ENCODE results near the gene FAM47E. TPM values are rescaled to one million over a fixed set of nuclear protein-coding genes. Genes with fewer than 3 reads are reported as not detected.

Gene FAM47E
- total and polyA plus RNA-seq, 2 of the 13 experiments (the other 11 are each of a cell fraction or from before 2014, with no cell fraction given), result 0.33 to 0.66 TPM

GRCh38 chr4:76272582-76272981 lies 21.1 kb downstream of the FAM47E start (continued):
- TF ChIP-seq, protein P1, sequence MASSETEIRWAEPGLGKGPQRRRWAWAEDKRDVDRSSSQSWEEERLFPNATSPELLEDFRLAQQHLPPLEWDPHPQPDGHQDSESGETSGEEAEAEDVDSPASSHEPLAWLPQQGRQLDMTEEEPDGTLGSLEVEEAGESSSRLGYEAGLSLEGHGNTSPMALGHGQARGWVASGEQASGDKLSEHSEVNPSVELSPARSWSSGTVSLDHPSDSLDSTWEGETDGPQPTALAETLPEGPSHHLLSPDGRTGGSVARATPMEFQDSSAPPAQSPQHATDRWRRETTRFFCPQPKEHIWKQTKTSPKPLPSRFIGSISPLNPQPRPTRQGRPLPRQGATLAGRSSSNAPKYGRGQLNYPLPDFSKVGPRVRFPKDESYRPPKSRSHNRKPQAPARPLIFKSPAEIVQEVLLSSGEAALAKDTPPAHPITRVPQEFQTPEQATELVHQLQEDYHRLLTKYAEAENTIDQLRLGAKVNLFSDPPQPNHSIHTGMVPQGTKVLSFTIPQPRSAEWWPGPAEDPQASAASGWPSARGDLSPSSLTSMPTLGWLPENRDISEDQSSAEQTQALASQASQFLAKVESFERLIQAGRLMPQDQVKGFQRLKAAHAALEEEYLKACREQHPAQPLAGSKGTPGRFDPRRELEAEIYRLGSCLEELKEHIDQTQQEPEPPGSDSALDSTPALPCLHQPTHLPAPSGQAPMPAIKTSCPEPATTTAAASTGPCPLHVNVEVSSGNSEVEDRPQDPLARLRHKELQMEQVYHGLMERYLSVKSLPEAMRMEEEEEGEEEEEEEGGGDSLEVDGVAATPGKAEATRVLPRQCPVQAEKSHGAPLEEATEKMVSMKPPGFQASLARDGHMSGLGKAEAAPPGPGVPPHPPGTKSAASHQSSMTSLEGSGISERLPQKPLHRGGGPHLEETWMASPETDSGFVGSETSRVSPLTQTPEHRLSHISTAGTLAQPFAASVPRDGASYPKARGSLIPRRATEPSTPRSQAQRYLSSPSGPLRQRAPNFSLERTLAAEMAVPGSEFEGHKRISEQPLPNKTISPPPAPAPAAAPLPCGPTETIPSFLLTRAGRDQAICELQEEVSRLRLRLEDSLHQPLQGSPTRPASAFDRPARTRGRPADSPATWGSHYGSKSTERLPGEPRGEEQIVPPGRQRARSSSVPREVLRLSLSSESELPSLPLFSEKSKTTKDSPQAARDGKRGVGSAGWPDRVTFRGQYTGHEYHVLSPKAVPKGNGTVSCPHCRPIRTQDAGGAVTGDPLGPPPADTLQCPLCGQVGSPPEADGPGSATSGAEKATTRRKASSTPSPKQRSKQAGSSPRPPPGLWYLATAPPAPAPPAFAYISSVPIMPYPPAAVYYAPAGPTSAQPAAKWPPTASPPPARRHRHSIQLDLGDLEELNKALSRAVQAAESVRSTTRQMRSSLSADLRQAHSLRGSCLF (CRISPR knock-in tag; IDR thresholded peaks at IDR 0.05; ENCODE audit: borderline replicate concordance), result no peak
- TF ChIP-seq NR2C2 (CRISPR knock-in tag; IDR thresholded peaks at IDR 0.05; ENCODE audit: borderline replicate concordance) (0 out of 2 replicates have a peak, but pooled peaks have one; percentile 30), MIER3 (CRISPR knock-in tag; IDR thresholded peaks at IDR 0.05; ENCODE audit: borderline replicate concordance) (0 out of 2 replicates have a peak, but pooled peaks have one; percentile 9), REPIN1 (CRISPR knock-in tag; IDR thresholded peaks at IDR 0.05; ENCODE audit: borderline replicate concordance, low read depth) (no peak), ZFP36 (IDR thresholded peaks at IDR 0.05; ENCODE audit: borderline replicate concordance, low read depth, low read length, partially characterized antibody) (no peak), ZNF12 (CRISPR knock-in tag; IDR thresholded peaks at IDR 0.05) (no peak), HNRNPUL1 (IDR thresholded peaks at IDR 0.05; ENCODE audit: low read depth, low read length) (no peak), CEBPB (IDR thresholded peaks at IDR 0.05; ENCODE audit: borderline replicate concordance, low read depth, low read length) (0 out of 2 replicates have a peak, but pooled peaks have one; percentile 42)

DNA sequence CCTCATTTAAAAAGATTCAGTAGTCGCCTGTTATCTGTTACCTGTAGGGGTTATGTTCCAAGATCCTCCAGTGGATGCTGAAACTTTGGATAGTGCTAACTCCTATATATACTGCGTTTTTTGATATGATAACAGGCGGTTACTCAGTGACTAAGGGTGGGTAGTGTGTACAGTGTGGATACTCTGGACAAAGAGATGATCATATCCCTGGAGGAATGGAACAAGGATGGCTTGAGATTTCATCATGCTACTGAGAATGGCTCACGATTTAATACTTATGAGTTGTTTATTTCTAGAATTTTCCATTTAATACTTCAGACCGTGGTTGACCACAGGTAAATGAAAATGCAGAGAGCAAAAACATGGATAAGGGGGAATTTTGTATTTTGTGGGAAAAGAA lies 21.5 kb downstream of the FAM47E start:
- Histone ChIP-seq H3K4me3 (replicated peaks in 1 of 3; ENCODE audit: insufficient read depth in 1 of 3, low read depth in 2 of 3, low read length in 3 of 3) (no peak overlapping the region), H3K9ac (ENCODE audit: insufficient read depth, low read depth, low read length) (no peak overlapping the region), H3K4me1 (ENCODE audit: insufficient read depth, low read length) (peaks cover 63% of the 10 kb centered on the region), H3K79me2 (ENCODE audit: insufficient read depth, low read length) (no peaks in the 10 kb centered on the region), H3K36me3 (replicated peaks in 1 of 2; ENCODE audit: control insufficient read depth in 1 of 2, insufficient read depth in 2 of 2, low read length in 2 of 2) (no peaks in the 10 kb centered on the region), H4K20me1 (ENCODE audit: insufficient read depth, low read length) (no peaks in the 10 kb centered on the region), H3K27me3 (ENCODE audit: control insufficient read depth in 1 of 2, insufficient read depth in 2 of 2, low read length in 2 of 2) (no peaks in the 10 kb centered on the region), H3K9me3 (ENCODE audit: low read length) (no peaks in the 10 kb centered on the region), H3K27ac (ENCODE audit: extremely low read length, insufficient read depth, low read length) (no peak overlapping the region), H3K4me2 (ENCODE audit: low read depth, low read length) (no peak overlapping the region), H2AFZ (ENCODE audit: low read length) (no peak overlapping the region)
- in situ Hi-C loops (cut with HindIII; ENCODE audit: extremely low pct_ligation_motif_present, low pct_unique_long_range_greater_than_20kb), result no loop called here
- no peak for ATAC-seq
- ChIA-PET CTCF (ENCODE audit: low intra/inter-chr PET ratio, low total read pairs) (no interaction called here), POLR2A (interaction anchor here (0.7 to 0.8 kb wide), 2 partner anchors 8 to 34 kb away, joined by 3 read pairs; no protein-coding TSS in a partner anchor)
- FAIRE-seq, result no peak
- intact Hi-C loops (cut with micrococcal nuclease; ENCODE audit: unreplicated experiment), result loop anchor here (2.0 kb wide), 1 partner anchor 34 kb away; the partner anchor contains the start of gene STBD1
- DNase-seq (ENCODE audit: low spot score), result no peak
- BruUV-seq (replicated peaks), result no TSS peak
- WGBS (ENCODE audit: low lambda C conversion rate), result 29% methylated on average over 5 of the region's 5 CpGs
- TF ChIP-seq, protein P2, sequence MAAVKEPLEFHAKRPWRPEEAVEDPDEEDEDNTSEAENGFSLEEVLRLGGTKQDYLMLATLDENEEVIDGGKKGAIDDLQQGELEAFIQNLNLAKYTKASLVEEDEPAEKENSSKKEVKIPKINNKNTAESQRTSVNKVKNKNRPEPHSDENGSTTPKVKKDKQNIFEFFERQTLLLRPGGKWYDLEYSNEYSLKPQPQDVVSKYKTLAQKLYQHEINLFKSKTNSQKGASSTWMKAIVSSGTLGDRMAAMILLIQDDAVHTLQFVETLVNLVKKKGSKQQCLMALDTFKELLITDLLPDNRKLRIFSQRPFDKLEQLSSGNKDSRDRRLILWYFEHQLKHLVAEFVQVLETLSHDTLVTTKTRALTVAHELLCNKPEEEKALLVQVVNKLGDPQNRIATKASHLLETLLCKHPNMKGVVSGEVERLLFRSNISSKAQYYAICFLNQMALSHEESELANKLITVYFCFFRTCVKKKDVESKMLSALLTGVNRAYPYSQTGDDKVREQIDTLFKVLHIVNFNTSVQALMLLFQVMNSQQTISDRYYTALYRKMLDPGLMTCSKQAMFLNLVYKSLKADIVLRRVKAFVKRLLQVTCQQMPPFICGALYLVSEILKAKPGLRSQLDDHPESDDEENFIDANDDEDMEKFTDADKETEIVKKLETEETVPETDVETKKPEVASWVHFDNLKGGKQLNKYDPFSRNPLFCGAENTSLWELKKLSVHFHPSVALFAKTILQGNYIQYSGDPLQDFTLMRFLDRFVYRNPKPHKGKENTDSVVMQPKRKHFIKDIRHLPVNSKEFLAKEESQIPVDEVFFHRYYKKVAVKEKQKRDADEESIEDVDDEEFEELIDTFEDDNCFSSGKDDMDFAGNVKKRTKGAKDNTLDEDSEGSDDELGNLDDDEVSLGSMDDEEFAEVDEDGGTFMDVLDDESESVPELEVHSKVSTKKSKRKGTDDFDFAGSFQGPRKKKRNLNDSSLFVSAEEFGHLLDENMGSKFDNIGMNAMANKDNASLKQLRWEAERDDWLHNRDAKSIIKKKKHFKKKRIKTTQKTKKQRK (IDR thresholded peaks at IDR 0.05; ENCODE audit: low read length), result no peak
- TF ChIP-seq ATF4 (CRISPR knock-in tag; IDR thresholded peaks at IDR 0.05), result peak in 1 of 2 experiments; percentile 82; a peak in 2 of 4 replicates
- TF ChIP-seq, protein P3, sequence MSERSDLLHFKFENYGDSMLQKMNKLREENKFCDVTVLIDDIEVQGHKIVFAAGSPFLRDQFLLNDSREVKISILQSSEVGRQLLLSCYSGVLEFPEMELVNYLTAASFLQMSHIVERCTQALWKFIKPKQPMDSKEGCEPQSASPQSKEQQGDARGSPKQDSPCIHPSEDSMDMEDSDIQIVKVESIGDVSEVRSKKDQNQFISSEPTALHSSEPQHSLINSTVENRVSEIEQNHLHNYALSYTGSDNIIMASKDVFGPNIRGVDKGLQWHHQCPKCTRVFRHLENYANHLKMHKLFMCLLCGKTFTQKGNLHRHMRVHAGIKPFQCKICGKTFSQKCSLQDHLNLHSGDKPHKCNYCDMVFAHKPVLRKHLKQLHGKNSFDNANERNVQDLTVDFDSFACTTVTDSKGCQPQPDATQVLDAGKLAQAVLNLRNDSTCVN (CRISPR knock-in tag; IDR thresholded peaks at IDR 0.05; ENCODE audit: borderline replicate concordance), result no peak
- no peak for TF ChIP-seq ZNF616 (CRISPR knock-in tag; IDR thresholded peaks at IDR 0.05; ENCODE audit: low read depth)
